LNCAP (cell line): Measurements from ENCODE around the gene OSGIN1.

ENCODE experiments used
- CTCF ChIP-seq: fragments of 450-650 bp; IDR thresholded peaks from 2 replicates; pipeline ENCODE4 v1.5.1; 2017; ENCODE audit warnings: mild to moderate bottlenecking

Gene OSGIN1

DNA sequence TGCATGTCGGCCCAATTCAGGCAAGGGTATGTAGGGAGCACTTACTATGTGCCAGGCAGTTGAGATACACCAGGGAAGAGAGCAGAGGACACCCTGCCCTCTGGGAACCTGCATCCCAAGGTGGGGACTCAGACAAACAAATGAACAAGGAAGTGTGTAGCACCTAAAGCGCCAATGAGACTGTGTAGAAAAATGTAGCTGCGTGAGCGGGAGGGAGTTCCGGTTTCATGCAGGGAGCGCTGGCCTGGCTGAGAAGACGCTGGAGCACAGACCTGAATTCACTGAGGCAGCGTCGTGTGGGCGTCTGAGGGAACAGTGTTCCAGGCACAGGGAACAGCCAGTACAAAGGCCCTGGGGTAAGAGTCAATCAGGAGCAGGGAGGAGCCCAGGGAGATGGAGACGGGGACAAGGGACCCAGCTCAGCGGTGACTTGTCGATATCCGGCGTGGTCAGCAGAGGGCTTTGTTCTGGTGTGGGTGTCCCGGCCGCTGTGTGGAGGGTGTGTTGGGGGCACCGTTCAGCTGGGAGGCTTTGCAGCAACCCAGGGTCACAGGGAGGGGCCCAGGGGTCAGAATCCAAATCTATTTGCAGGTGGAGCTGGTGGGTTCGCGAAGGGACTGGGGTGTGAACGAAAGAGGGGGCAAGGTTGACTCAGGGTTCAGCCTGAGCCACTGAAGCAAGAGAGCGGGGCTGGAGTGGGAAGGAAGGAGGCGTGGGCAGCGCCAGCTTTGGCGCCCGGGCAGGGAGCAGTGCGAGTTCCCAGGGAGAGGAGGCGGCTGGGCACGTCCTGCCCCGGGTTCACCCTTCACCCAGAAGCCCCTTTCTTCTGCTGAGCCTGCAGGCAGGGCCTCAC is 17.8 kb upstream of the OSGIN1 start:
- TF ChIP-seq CTCF = no peak

DNA sequence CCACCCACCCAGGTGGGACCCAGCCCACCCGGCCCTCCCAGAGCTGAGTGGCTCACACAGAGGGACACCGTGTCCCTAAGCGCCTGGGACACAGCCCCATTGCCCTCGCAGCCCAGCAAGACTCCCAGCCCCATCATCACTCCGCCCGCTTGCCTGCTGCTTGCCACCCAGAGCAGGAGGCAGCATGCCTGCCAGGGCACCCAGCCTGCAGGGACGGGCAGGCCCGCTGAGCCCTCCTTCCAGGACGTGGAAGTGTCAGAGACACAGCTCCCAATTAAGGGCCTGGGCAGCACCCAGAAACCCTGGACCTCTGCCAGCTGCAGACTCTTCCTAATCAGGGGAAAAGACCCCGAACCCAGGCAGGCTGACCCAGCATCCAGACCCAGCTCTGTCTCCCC is 17.2 kb upstream of the OSGIN1 start:
- no peak for TF ChIP-seq CTCF

DNA sequence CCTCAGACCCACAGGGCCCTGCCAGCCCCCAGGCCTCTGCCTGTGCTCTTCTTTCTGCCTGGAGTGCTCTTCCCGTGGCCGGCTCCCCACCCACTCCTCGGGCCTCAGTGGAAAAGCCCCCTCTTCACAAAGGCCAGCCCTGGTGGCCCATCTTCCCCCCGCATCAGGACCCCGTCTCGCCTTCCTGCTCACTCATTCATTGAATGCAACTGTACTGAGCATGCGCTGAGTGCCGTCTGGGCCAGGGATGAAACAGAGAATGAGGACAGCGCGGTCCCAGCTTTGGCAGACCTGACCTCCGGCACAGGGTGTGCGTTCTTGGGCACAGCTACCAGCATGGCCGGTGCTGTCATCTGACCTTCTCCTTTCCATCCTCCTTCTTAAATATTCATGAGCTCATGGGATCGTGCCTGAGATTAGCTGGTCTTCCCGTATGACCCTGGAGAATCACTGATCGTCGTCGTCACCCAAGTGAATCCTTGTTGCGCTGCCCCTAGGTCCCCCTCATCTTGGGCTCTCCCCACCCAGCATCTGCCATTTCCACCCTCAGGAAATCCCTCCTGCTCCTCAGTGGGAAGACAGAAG is 16.4 kb upstream of the OSGIN1 start:
- TF ChIP-seq CTCF = no peak

- TF ChIP-seq CTCF = no peak
Observed at GRCh38 chr16:83937267-83937666, 15.8 kb upstream of the OSGIN1 start.

GRCh38 chr16:83937922-83938885 is 14.8 kb upstream of the OSGIN1 start:
- TF ChIP-seq CTCF = no peak

DNA sequence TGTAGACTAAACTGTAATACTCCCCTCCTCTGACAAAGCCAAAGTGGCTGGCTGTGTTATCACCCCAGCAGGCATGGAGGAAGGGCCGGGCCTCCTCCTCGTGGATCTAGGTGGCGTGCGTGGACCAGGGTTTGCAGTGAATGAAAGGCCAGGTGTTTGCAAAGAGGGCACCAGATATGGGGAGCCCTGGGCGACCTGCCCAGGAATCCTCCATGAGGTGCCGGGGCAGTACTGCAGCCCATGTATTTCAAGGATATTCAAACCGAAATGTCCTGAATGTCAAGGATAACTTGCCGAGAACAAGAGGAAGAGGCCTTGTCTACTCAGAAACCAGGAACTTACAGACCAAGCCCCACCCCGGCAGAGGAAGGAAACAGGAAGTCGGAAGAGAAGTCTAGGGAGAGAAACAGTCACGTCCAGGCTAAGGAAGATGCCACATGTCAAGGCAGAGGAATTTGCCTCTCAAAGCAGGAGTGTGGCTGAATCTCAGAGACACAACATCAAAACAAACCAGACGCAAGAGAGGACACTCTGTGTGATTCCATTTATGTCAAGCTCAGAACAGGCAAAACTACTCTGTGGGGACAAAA is 13.7 kb upstream of the OSGIN1 start:
- TF ChIP-seq CTCF = no peak

GRCh38 chr16:83940119-83940518 is 12.9 kb upstream of the OSGIN1 start:
- TF ChIP-seq CTCF = no peak
